Measurements from ENCODE around the gene TUBA8. TPM values are rescaled to one million over a fixed set of nuclear protein-coding genes. Genes with fewer than 3 reads are reported as not detected.
"Not testable (repeated sequence)": the region's sequence is repeated elsewhere in the genome, so short reads cannot be mapped to it uniquely, and the experiment has no call there.

TUBA8 gene
- total and polyA plus RNA-seq, 8 donors: 3.1 to 4.1 (median 3.5) TPM; not detected in 5

- Histone ChIP-seq H3K27ac (no peak overlapping the region), H3K27me3 (no peaks in the 10 kb centered on the region), H3K9me3 (no peaks in the 10 kb centered on the region), H3K4me3 (no peak overlapping the region), H3K4me1 (no peaks in the 10 kb centered on the region), H3K36me3 (peaks cover 0 to 35% (median 28%) of the 10 kb centered on the region in 4 donors)
- WGBS, 5 donors: 91 to 96% (median 93%) methylated on average over 20 of the region's 20 CpGs
- intact Hi-C loops (cut with DNase I; ENCODE audit: low total_unique reads): no loop called here
- no peak for DNase-seq
- TF ChIP-seq POLR2AphosphoS5 (IDR thresholded peaks at IDR 0.05) (no peak), EP300 (IDR thresholded peaks at IDR 0.05) (no peak), POLR2A (IDR thresholded peaks at IDR 0.05) (no peak), CTCF (IDR thresholded peaks at IDR 0.05) (no peak)
These were observed 20.3 kb downstream of the TUBA8 start for GRCh38 chr22:18130699-18131429.

- no peak overlapping the region for H3K27ac ChIP-seq
- H3K4me3 ChIP-seq: no peak overlapping the region
- H3K9me3 ChIP-seq: no peaks in the 10 kb centered on the region
- no peaks in the 10 kb centered on the region for H3K4me1 ChIP-seq
- intact Hi-C loops (cut with DNase I; ENCODE audit: low total_unique reads): no loop called here
- H3K27me3 ChIP-seq: no peaks in the 10 kb centered on the region
- TF ChIP-seq POLR2A (IDR thresholded peaks at IDR 0.05) (no peak), POLR2AphosphoS5 (IDR thresholded peaks at IDR 0.05) (no peak), EP300 (IDR thresholded peaks at IDR 0.05) (no peak)
- peaks cover 0 to 25% (median 14%) of the 10 kb centered on the region in 4 donors for H3K36me3 ChIP-seq
- 67 to 78% (median 73%) methylated on average over 2 of the region's 2 CpGs for WGBS, 5 donors
- DNase-seq: no peak
These were observed 22.8 kb downstream of the TUBA8 start for GRCh38 chr22:18133452-18133851.

DNA sequence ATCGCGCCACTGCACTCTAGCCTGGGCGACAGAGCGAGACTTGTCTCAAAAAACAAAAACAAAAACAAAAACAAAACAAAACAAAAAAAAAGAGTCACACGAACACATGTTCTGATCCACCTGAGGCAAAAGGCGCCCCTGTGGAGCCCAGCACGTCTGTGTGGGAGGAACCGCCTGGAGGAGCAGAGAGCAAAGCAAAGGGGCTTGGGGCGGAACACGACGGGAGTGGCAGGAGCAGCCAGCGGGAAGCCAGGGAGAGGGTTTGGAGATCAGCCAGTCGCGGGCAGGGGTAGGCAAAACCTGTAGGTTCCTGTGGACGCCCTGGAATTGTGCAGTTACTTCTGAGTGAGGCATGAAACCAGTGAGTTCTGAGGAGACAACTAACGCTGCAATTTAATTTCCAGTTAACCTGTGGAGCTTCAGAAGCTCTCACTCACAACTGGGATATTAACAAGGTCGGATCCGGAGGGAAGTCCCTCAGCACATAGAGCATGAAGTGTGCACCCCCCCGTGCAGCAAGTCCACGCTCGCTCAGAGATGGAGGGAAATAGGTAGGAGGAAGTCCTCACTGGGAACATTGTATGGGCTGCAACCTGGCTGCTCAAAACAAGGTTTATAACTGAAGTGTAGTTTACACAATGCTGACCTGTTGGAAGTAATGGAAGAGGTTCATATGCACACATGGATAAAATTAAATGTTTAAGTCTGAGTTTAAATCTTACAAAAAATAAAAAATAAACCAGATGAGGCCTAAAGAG lies 26.1 kb downstream of the TUBA8 start:
- H3K4me3 ChIP-seq: no peak overlapping the region
- intact Hi-C loops (cut with DNase I; ENCODE audit: low total_unique reads): no loop called here

DNA sequence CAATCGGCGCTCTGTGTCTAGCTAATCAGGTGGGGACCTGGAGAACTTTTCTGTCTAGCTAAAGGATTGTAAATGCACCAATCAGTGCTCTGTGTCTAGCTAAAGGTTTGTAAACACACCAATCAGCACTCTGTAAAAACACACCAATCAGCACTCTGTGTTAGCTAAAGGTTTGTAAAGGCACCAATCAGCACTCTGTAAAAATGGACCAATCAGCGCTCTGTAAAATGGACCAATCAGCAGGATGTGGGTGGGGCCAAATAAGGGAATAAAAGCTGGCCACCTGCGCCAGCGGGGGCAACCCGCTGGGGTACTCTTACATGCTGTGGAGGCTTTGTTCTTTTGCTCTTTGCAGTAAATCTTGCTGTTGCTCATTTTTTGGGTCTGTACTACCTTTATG lies 30.4 kb downstream of the TUBA8 start:
- intact Hi-C loops (cut with DNase I; ENCODE audit: low total_unique reads); H3K4me3 ChIP-seq; DNase-seq; H3K27me3 ChIP-seq; H3K4me1 ChIP-seq; H3K27ac ChIP-seq; H3K9me3 ChIP-seq; H3K36me3 ChIP-seq: not testable (repeated sequence)
- WGBS, 5 donors: 92 to 97% (median 95%) methylated on average over 6 of the region's 6 CpGs

More for the DNA sequence above, 26.1 kb downstream of the TUBA8 start:
- TF ChIP-seq CTCF (IDR thresholded peaks at IDR 0.05): no peak
- TF ChIP-seq EP300 (IDR thresholded peaks at IDR 0.05): no peak
- no peak for TF ChIP-seq POLR2A (IDR thresholded peaks at IDR 0.05)
- TF ChIP-seq POLR2AphosphoS5 (IDR thresholded peaks at IDR 0.05): no peak
- WGBS, 5 donors: 89 to 93% (median 92%) methylated on average over 21 of the region's 21 CpGs
- H3K4me1 ChIP-seq: no peaks in the 10 kb centered on the region
- H3K27me3 ChIP-seq: no peaks in the 10 kb centered on the region
- H3K36me3 ChIP-seq: peaks cover 0 to 10% (median 7%) of the 10 kb centered on the region in 4 donors
- no peak for DNase-seq
- no peak overlapping the region for H3K27ac ChIP-seq
- H3K9me3 ChIP-seq: no peaks in the 10 kb centered on the region

DNA sequence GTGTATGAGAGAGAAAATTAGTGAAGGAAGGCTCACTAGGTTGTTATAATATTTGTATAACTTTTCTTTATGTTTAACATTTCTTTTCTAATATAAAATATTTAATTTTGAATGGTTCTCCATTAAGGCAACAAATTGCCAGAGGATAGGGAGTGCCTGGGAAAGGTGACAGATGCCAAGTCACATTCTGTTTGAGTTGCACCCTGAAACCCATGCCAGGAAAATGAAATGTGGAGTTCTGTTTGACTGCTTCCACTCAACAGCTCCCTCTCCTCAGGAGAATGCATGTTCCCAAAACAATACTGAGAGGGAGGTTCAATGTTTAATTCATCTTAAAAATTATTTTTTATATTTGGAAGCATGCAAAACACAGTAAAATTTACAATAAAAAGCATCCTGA lies 33.5 kb downstream of the TUBA8 start:
- H3K27me3 ChIP-seq: no peaks in the 10 kb centered on the region
- H3K4me1 ChIP-seq: peaks cover 2 to 15% (median 4%) of the 10 kb centered on the region in 4 donors
- TF ChIP-seq EP300 (IDR thresholded peaks at IDR 0.05) (no peak), POLR2A (IDR thresholded peaks at IDR 0.05) (no peak)
- intact Hi-C loops (cut with DNase I; ENCODE audit: low total_unique reads): no loop called here
- no peak for DNase-seq
- H3K9me3 ChIP-seq: no peaks in the 10 kb centered on the region
- H3K27ac ChIP-seq: no peak overlapping the region
- no peaks in the 10 kb centered on the region for H3K36me3 ChIP-seq
- no peak overlapping the region for H3K4me3 ChIP-seq
